GM19193 (cell line): ENCODE measurements around the gene HNRNPH3.

Source experiments
- POLR2A ChIP-seq: IDR thresholded peaks from 4 replicates; pipeline ENCODE4 v1.6.1; 2011; ENCODE audit not compliant: insufficient read depth, insufficient read length; ENCODE audit errors: extremely low read depth

HNRNPH3 gene, protein sequence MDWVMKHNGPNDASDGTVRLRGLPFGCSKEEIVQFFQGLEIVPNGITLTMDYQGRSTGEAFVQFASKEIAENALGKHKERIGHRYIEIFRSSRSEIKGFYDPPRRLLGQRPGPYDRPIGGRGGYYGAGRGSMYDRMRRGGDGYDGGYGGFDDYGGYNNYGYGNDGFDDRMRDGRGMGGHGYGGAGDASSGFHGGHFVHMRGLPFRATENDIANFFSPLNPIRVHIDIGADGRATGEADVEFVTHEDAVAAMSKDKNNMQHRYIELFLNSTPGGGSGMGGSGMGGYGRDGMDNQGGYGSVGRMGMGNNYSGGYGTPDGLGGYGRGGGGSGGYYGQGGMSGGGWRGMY

DNA sequence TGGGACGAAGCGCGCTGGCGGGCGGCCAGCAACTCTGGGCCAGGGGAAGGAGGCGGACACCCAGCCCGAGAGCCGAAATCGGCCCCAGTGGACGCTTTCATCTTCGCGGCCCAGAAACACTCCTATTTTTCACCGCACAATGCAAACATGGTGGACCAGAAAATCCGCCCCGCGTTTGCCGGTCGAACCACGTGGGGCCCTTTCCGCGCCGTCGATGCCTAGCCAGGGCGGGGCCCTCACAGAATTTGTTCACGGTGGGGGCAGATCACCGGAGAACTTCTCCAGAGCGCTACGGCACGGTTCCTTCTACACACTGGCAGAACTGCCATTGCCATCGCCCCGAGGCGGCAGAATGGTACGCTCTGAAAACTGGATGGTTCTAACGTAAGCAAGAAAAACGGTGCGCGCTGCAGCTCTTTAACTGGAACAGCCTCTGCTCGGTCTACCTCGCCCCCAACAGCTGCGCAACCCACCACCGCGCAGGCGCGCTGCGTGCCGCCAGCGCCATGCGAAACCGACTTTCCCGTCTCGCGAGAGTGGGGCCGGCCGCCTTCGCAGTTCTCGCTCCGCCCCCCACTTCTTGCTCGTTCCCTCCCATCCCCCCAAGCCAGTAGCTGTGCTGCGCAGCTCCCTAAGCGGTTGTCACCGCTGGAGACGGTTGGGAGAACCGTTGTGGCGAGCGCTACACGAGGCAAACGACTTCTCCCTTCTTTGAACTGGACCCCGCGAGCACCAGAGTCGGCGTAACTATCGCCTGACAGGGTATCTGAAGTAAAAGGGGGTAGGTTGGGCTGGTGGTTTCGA lies at the start of gene HNRNPH3:
Gene HNRNPH3 (plus strand): TSS at position 610 of the 804 bp plus-strand sequence. CDS start 5,158 bp downstream, outside the sequence.
- TF ChIP-seq POLR2A: peak; percentile 99

DNA sequence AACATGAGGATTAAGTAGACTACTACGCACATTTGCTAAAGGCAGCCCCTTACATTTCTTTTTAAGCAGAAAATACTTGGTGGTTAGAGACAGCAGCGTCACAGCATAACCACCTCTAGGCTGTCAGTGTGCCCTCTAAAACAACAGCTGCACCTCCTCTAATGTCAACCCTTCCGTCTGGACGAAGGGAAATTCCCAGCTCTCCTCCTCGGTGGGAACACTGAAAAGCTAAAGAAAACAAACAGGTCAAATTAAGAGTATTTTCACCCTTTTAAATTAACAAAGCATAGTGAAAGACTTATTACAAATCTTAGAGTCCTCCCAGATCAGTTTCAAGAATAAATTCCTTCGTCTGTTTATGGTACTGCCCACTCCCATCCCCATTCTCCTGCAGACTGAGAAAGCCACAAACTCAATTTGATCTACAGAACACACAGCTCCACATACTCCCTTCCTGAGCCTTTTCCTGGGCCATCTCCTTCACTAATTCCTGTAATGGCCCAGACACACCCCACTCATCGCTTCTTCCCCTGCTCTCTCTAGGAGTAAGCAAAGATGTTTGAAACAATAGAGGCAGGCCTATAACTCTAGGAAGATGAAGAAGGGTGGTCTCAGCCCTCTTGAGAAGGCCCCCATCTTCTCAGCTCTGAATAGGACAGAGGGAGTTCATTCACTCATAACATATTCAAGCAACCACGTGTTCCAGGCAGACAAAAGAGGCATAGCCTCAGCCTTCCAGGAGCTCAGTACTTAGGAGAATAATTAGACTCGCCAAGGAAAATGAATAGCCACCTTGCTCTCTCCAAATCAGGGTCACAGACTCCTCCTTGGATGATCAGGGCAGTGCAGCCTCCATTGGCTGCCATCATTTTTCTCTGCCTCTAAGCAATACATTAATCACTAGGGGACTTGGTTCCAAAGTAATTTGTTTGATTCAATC lies 47.5 kb upstream of the HNRNPH3 start:
- no peak for TF ChIP-seq POLR2A

GRCh38 chr10:68288717-68289116 lies 43.1 kb upstream of the HNRNPH3 start:
- no peak for TF ChIP-seq POLR2A

DNA sequence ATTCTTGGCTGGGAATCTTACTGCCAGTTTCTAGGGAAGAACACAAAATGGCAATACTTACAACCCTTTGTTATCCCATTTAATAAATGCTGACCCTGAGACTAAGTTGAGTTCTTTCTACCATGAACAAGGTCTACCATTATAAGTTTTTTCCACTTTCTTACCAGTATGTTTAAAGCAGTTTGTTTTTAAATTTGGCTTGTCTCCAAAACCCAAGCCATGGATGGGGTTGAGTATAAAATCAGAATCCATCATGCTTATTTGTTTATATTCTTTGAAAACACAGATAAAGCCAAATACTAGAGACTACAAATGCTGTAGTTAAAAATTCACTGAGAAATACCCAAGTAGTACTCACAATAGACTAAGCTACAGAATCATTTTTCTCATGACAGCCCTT lies 41.1 kb upstream of the HNRNPH3 start:
- no peak for TF ChIP-seq POLR2A

DNA sequence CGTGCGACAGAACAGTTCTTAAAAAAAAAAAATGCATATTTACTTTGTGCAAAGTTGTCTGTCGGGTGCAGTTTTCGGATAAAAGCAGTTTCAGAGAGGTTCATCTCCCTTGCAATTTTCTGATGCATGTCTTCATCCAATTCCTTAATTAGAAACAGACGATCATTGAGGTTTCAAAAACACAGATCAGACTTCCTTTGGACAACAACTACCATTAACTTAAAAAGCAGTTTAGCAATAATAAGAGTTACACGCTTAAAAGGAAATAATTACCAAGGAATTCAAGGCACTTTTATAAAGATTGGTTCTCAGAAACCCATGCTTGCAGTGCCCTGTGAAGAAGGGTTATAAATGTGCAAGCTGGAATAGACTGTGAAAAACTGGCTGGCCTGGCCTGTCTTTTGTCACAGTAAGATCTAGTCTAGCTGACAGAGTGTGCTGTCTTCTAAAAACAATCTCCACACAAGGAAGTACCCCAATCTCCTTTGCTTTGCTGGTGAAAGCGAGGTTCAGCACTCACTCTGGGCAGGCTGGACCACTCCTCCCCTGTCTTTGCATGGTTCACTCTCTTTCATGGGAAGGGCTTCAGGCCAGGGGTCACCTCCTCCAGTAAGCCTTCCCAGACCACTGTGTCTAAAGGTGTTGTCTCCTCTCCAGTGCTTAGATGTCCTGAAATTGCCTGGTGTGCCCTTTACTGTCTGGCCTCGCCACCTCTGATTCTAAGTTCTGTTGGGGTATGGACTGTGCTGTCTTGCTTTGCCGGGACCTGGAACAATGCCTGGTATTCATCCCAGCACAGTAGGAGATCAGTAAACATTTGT lies 34.8 kb upstream of the HNRNPH3 start:
- no peak for TF ChIP-seq POLR2A

DNA sequence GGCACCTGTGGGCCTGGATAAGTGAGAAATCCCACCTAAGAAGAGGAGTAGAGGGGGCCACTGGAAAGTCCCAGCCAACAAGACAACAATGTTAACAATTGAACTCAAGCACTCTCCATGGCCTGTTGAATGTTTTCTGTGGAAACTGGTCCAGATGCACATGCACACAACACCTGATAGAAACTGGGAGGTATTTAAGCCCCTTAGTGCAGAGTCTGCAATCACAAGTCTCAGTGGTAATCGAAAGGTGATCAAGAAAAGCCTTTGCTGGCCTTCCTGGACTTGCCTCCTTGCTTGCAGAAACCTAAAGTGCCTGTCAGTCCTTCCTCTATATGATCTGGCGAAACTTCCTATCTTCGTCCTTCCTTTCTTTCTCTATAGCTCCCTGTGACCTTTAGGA lies 30.6 kb upstream of the HNRNPH3 start:
- TF ChIP-seq POLR2A: no peak

GRCh38 chr10:68301790-68302502 lies 29.9 kb upstream of the HNRNPH3 start:
- no peak for TF ChIP-seq POLR2A

DNA sequence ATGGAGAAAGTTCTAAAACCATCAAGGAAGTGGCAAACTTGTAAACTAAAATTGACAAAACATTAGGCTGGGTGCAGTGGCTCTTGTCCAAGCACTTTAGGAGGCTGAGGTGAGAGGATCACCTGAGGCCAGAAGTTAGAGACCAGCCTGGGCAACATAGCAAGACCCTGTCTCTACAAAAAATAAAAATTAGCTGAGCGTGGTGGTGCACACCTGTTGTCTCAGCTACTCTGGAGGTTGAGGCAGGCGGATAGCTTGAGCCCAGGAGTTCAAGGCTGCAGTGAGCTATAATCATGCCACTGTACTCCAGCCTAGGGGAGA lies 29.4 kb upstream of the HNRNPH3 start:
- TF ChIP-seq POLR2A: no peak

DNA sequence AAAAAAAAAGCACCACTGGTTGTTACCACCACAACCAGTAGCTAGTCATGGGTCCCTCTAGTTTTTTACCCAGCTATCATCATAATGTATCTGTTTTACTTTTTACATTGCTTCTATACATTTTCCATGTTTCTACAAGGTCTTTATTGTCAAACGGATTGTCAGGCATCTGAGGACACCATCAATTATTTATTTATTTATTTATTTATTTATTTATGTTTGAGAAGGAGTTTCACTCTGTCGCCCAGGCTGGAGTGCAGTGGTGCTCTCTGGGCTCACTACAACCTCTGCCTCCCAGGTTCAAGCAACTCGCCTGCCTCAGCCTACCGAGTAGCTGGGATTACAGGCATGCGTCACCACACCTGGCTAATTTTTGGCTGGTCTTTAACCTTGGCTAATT lies 29.0 kb upstream of the HNRNPH3 start:
- TF ChIP-seq POLR2A: no peak

DNA sequence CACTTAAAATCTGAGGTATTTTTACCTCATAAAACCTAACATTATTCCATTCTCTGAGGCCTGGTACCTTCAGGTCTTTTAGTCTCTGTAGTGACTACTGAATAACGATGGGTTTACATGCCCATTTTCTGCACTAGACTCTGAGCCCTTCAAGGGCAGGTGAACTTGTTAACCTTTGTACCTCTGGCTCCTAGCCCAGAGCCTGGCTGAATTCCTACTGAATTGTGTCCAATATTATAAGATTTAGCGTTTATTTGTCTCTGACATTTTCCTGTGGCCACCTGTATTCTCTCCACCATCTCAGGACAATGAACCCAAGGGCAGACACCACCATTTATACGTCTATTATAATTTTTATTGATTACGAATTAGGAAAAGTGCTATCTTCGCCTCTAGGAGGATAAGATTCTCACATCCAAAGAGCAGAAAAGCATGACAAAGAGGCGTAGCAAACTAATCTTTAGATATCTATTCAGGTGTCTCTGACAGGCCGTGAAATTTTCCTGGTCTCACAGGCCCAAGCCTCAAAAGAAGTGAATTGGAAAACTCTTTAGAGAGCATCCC lies 27.9 kb upstream of the HNRNPH3 start:
- TF ChIP-seq POLR2A: no peak

- TF ChIP-seq POLR2A: no peak
These were observed 26.0 kb upstream of the HNRNPH3 start for GRCh38 chr10:68305854-68306253.

GRCh38 chr10:68310531-68310930 lies 21.3 kb upstream of the HNRNPH3 start:
- no peak for TF ChIP-seq POLR2A

GRCh38 chr10:68315582-68315981 lies 16.3 kb upstream of the HNRNPH3 start:
- TF ChIP-seq POLR2A: no peak
